ENCODE measurements around the gene CCL19. TPM values are rescaled to one million over a fixed set of nuclear protein-coding genes. Genes with fewer than 3 reads are reported as not detected.
"Not testable (repeated sequence)": the region's sequence is repeated elsewhere in the genome, so short reads cannot be mapped to it uniquely, and the experiment has no call there.

CCL19 gene
- total RNA-seq: not detected in 2 replicates

- no peak for TF ChIP-seq CTCF (IDR thresholded peaks at IDR 0.05; ENCODE audit: extremely low read depth, low read depth, low read length)
- Histone ChIP-seq H4K20me1 (ENCODE audit: insufficient read depth, low read length) (peaks cover 9% of the 10 kb centered on the region), H3K4me3 (ENCODE audit: insufficient read depth, low read length) (no peak within 1 kb of the TSS), H3K4me1 (ENCODE audit: insufficient read depth, low read length) (peaks cover 4% of the 10 kb centered on the region), H3K9me3 (ENCODE audit: low read depth, low read length) (no peaks in the 10 kb centered on the region), H3K4me2 (ENCODE audit: insufficient read depth, low read length) (no peak within 1 kb of the TSS), H3K36me3 (ENCODE audit: insufficient read depth, low read length) (no peaks in the 10 kb centered on the region), H2AFZ (ENCODE audit: low read length) (no peak within 1 kb of the TSS), H3K27ac (ENCODE audit: low read depth, low read length) (no peak within 1 kb of the TSS), H3K27me3 (ENCODE audit: insufficient read depth, low read length) (no peaks in the 10 kb centered on the region), H3K79me2 (ENCODE audit: insufficient read depth, low read length) (no peaks in the 10 kb centered on the region)
- no peak for DNase-seq (ENCODE audit: insufficient read length, low spot score, missing footprints)
These were observed at the start of gene CCL19 for GRCh38 chr9:34690983-34691935. TSS of gene CCL19 (minus strand) at chr9:34691276. CDS start at chr9:34691139, 137 bp downstream.

GRCh38 chr9:34740176-34740575, 49.1 kb upstream of the CCL19 start:
- H3K27me3 ChIP-seq (ENCODE audit: insufficient read depth, low read length); H3K4me1 ChIP-seq (ENCODE audit: insufficient read depth, low read length); H3K27ac ChIP-seq (ENCODE audit: low read depth, low read length); H3K79me2 ChIP-seq (ENCODE audit: insufficient read depth, low read length); H3K4me3 ChIP-seq (ENCODE audit: insufficient read depth, low read length); H4K20me1 ChIP-seq (ENCODE audit: insufficient read depth, low read length); H3K9me3 ChIP-seq (ENCODE audit: low read depth, low read length); H3K36me3 ChIP-seq (ENCODE audit: insufficient read depth, low read length); DNase-seq (ENCODE audit: insufficient read length, low spot score, missing footprints); H2AFZ ChIP-seq (ENCODE audit: low read length); H3K4me2 ChIP-seq (ENCODE audit: insufficient read depth, low read length): not testable (repeated sequence)

- no peaks in the 10 kb centered on the region for H3K9me3 ChIP-seq (ENCODE audit: low read depth, low read length)
- no peak overlapping the region for H3K4me3 ChIP-seq (ENCODE audit: insufficient read depth, low read length)
- H3K4me2 ChIP-seq (ENCODE audit: insufficient read depth, low read length): no peak overlapping the region
- H3K27ac ChIP-seq (ENCODE audit: low read depth, low read length): no peak overlapping the region
- no peaks in the 10 kb centered on the region for H3K4me1 ChIP-seq (ENCODE audit: insufficient read depth, low read length)
- H3K79me2 ChIP-seq (ENCODE audit: insufficient read depth, low read length): no peaks in the 10 kb centered on the region
- no peaks in the 10 kb centered on the region for H4K20me1 ChIP-seq (ENCODE audit: insufficient read depth, low read length)
- H3K27me3 ChIP-seq (ENCODE audit: insufficient read depth, low read length): no peaks in the 10 kb centered on the region
- DNase-seq (ENCODE audit: insufficient read length, low spot score, missing footprints): no peak
- H3K36me3 ChIP-seq (ENCODE audit: insufficient read depth, low read length): no peaks in the 10 kb centered on the region
- TF ChIP-seq CTCF (IDR thresholded peaks at IDR 0.05; ENCODE audit: extremely low read depth, low read depth, low read length): no peak
- H2AFZ ChIP-seq (ENCODE audit: low read length): no peak overlapping the region
These were observed 46.7 kb upstream of the CCL19 start for GRCh38 chr9:34737677-34738260.

- H3K9me3 ChIP-seq (ENCODE audit: low read depth, low read length): no peaks in the 10 kb centered on the region
- H3K79me2 ChIP-seq (ENCODE audit: insufficient read depth, low read length): no peaks in the 10 kb centered on the region
- H3K27me3 ChIP-seq (ENCODE audit: insufficient read depth, low read length): no peaks in the 10 kb centered on the region
- no peaks in the 10 kb centered on the region for H4K20me1 ChIP-seq (ENCODE audit: insufficient read depth, low read length)
- no peak overlapping the region for H2AFZ ChIP-seq (ENCODE audit: low read length)
- no peak overlapping the region for H3K4me3 ChIP-seq (ENCODE audit: insufficient read depth, low read length)
- no peaks in the 10 kb centered on the region for H3K4me1 ChIP-seq (ENCODE audit: insufficient read depth, low read length)
- no peak for DNase-seq (ENCODE audit: insufficient read length, low spot score, missing footprints)
- no peak for TF ChIP-seq CTCF (IDR thresholded peaks at IDR 0.05; ENCODE audit: extremely low read depth, low read depth, low read length)
- no peaks in the 10 kb centered on the region for H3K36me3 ChIP-seq (ENCODE audit: insufficient read depth, low read length)
- H3K4me2 ChIP-seq (ENCODE audit: insufficient read depth, low read length): no peak overlapping the region
- H3K27ac ChIP-seq (ENCODE audit: low read depth, low read length): no peak overlapping the region
These were observed 43.6 kb upstream of the CCL19 start for GRCh38 chr9:34734720-34735119.
